DOHH2 (cell line): ENCODE results near the gene NPC2.

Experiments used
- H3F3A ChIP-seq: fragments of 200-600 bp; sonication (generic), shearing (Covaris generic); 2 replicates; pipeline ENCODE4 v1.6.0; 2016; ENCODE audit warnings: antibody characterized with exemption, mild to moderate bottlenecking; ENCODE audit not compliant: control insufficient read depth, insufficient read depth
- H3K27ac ChIP-seq: fragments of 200-600 bp; sonication (generic); 2 replicates; pipeline ENCODE4 v1.5.1; 2014; ENCODE audit warnings: low read depth, mild to moderate bottlenecking, low read length, moderate library complexity
- H3K27me3 ChIP-seq: fragments of 200-600 bp; sonication (generic); 2 replicates; pipeline ENCODE4 v1.6.1; 2014; ENCODE audit warnings: mild to moderate bottlenecking, low read length, mixed read lengths; ENCODE audit not compliant: control insufficient read depth
- H3K36me3 ChIP-seq: fragments of 200-600 bp; sonication (generic); 2 replicates; pipeline ENCODE4 v1.6.1; 2014; ENCODE audit warnings: mild to moderate bottlenecking, low read length, moderate library complexity, mixed read lengths; ENCODE audit not compliant: control insufficient read depth
- H3K4me1 ChIP-seq: fragments of 200-600 bp; sonication (generic); 2 replicates; pipeline ENCODE4 v1.6.1; 2014; ENCODE audit warnings: mild to moderate bottlenecking, low read length, mixed read lengths; ENCODE audit not compliant: control insufficient read depth
- H3K4me2 ChIP-seq: fragments of 200-600 bp; sonication (generic); 2 replicates; pipeline ENCODE4 v1.6.0; 2014; ENCODE audit warnings: mild to moderate bottlenecking, low read length, moderate library complexity
- H3K4me3 ChIP-seq: fragments of 200-600 bp; sonication (generic); 2 replicates; pipeline ENCODE4 v1.5.1; 2014; ENCODE audit warnings: mild to moderate bottlenecking, low read length, mixed read lengths
- H3K79me2 ChIP-seq: fragments of 200-600 bp; sonication (generic); 2 replicates; pipeline ENCODE4 v1.6.1; 2014; ENCODE audit warnings: mild to moderate bottlenecking, low read length, mixed read lengths; ENCODE audit not compliant: control insufficient read depth
- H3K9me2 ChIP-seq: fragments of 200-600 bp; sonication (generic); replicated peaks from 2 replicates; pipeline ENCODE4 v1.6.1; 2014; ENCODE audit warnings: mild to moderate bottlenecking, low read length, mixed read lengths; ENCODE audit not compliant: control insufficient read depth
- H3K9me3 ChIP-seq: fragments of 200-600 bp; sonication (generic); 2 replicates; pipeline ENCODE4 v1.6.1; 2014; ENCODE audit warnings: antibody characterized with exemption, low read length, mixed read lengths; ENCODE audit not compliant: control insufficient read depth, insufficient read depth
- H4K20me1 ChIP-seq: fragments of 200-600 bp; sonication (generic); 2 replicates; pipeline ENCODE4 v1.6.0; 2014; ENCODE audit warnings: low read depth, mild to moderate bottlenecking, antibody characterized with exemption, low read length, moderate library complexity; ENCODE audit not compliant: control insufficient read depth, insufficient read depth
- CTCF ChIP-seq: fragments of 200-600 bp; sonication (generic); IDR thresholded peaks from one replicate; pipeline ENCODE4 v1.5.1; 2014; ENCODE audit warnings: antibody characterized with exemption, mild to moderate bottlenecking, low read depth, low read length; ENCODE audit not compliant: poor library complexity, severe bottlenecking
- EZH2phosphoT487 ChIP-seq: fragments of 200-600 bp; sonication (generic); IDR thresholded peaks from 2 replicates; pipeline ENCODE4 v1.6.1; 2017; ENCODE audit warnings: borderline replicate concordance, mild to moderate bottlenecking, antibody characterized with exemption, low read length, moderate library complexity, mixed read lengths

Gene NPC2

GRCh38 chr14:74511966-74512830 is 19.1 kb upstream of the NPC2 start:
- no peak overlapping the region for H3K4me3 ChIP-seq
- H3K79me2 ChIP-seq: no peaks in the 10 kb centered on the region
- no peaks in the 10 kb centered on the region for H4K20me1 ChIP-seq
- no peaks in the 10 kb centered on the region for H3K9me3 ChIP-seq
- H3K4me1 ChIP-seq: no peaks in the 10 kb centered on the region
- no peaks in the 10 kb centered on the region for H3K9me2 ChIP-seq
- no peak for TF ChIP-seq CTCF
- TF ChIP-seq EZH2phosphoT487: no peak
- H3K27me3 ChIP-seq: peaks cover 21% of the 10 kb centered on the region; the same call in 1 of the 2 replicates
- no peaks in the 10 kb centered on the region for H3F3A ChIP-seq
- no peaks in the 10 kb centered on the region for H3K36me3 ChIP-seq
- no peak overlapping the region for H3K4me2 ChIP-seq
- H3K27ac ChIP-seq: no peak overlapping the region

- Histone ChIP-seq H3K4me1 (peaks cover 8% of the 10 kb centered on the region), H3K27me3 (peaks cover 17% of the 10 kb centered on the region; the same call in 1 of the 2 replicates), H4K20me1 (no peaks in the 10 kb centered on the region), H3K9me3 (no peaks in the 10 kb centered on the region), H3K79me2 (no peaks in the 10 kb centered on the region), H3K27ac (no peak overlapping the region), H3F3A (no peaks in the 10 kb centered on the region), H3K4me3 (no peak overlapping the region), H3K4me2 (no peak overlapping the region), H3K9me2 (no peaks in the 10 kb centered on the region), H3K36me3 (no peaks in the 10 kb centered on the region)
- no peak for TF ChIP-seq CTCF
- no peak for TF ChIP-seq EZH2phosphoT487
These were observed 17.9 kb upstream of the NPC2 start for GRCh38 chr14:74510959-74511409.

GRCh38 chr14:74510223-74510931 is 17.3 kb upstream of the NPC2 start:
- Histone ChIP-seq H3K9me3 (no peaks in the 10 kb centered on the region), H3K9me2 (no peaks in the 10 kb centered on the region), H3K4me2 (no peak overlapping the region), H3K4me3 (no peak overlapping the region), H3K27ac (no peak overlapping the region), H3K27me3 (peaks cover 13% of the 10 kb centered on the region; the same call in 1 of the 2 replicates), H3F3A (no peaks in the 10 kb centered on the region), H3K36me3 (no peaks in the 10 kb centered on the region), H3K4me1 (peaks cover 12% of the 10 kb centered on the region), H3K79me2 (no peaks in the 10 kb centered on the region), H4K20me1 (no peaks in the 10 kb centered on the region)
- no peak for TF ChIP-seq CTCF
- TF ChIP-seq EZH2phosphoT487: no peak
